ENCODE results near the gene CCNDBP1. TPM values are rescaled to one million over a fixed set of nuclear protein-coding genes. Genes with fewer than 3 reads are reported as not detected.

CCNDBP1 gene
- total and polyA plus RNA-seq, 3 donors from 2014 or later: 60.5 to 83.6 (median 63.7) TPM

DNA sequence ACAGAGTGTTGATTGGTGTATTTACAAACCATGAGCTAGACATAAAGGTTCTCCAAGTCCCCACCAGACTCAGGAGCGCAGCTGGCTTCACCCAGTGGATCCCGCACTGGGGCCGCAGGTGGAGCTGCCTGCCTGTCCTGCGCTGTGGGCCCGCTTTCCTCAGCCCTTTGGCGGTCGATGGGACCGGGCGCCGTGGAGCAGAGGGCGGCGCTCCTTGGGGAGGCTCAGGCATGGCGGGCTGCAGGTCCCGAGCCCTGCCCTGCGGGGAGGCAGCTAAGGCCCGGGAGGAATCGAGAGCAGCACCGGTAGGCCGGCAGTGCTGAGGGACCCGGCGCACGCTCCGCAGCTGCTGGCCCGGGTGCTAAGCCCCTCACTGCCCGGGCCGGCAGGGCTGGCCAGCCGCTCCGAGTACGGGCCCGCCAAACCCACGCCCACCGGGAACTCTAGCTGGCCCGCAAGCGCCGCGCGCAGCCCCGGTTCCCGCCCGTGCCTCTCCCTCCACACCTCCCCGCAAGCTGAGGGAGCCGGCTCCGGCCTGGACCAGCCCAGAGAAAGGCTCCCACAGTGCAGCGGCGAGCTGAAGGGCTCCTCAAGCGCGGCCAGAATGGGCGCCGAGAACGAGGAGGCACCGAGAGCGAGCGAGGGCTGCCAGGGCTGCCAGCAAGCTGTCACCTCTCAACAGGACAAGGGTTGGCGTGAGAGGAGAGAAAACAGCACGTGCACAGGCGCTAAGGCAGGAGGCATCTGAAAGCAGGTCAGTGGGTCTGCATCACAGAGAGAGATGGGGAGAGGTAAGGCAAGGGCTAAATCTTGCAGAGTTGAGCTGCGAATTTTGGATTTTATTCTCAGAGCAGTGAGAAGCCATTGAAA lies 41.5 kb downstream of the CCNDBP1 start:
- Histone ChIP-seq H3K36me3 (ENCODE audit: low read depth, missing control alignments) (no peaks in the 10 kb centered on the region), H3K27me3 (no peaks in the 10 kb centered on the region), H3K9me3 (no peaks in the 10 kb centered on the region), H3K4me3 (peak overlapping the region; percentile 40 to 50), H3K27ac (no peak overlapping the region), H3K4me1 (peaks cover 5% of the 10 kb centered on the region)
- no peak for DNase-seq
- WGBS, 2 donors: 68 to 82% methylated on average over 29 to 52 of the region's 57 CpGs
- TF ChIP-seq CTCF (IDR thresholded peaks at IDR 0.05) (no peak), POLR2A (IDR thresholded peaks at IDR 0.05) (no peak)
- intact Hi-C loops (cut with DNase I; ENCODE audit: low total_unique reads): no loop called here

- intact Hi-C loops (cut with DNase I; ENCODE audit: low total_unique reads): no loop called here
- peaks cover 5% of the 10 kb centered on the region for H3K4me1 ChIP-seq
- TF ChIP-seq POLR2A (IDR thresholded peaks at IDR 0.05): no peak
- no peak for TF ChIP-seq CTCF (IDR thresholded peaks at IDR 0.05)
- H3K9me3 ChIP-seq: no peaks in the 10 kb centered on the region
- H3K4me3 ChIP-seq: no peak overlapping the region
- peak; percentile 65 for DNase-seq
- 52 to 70% methylated on average over 5 of the region's 5 CpGs for WGBS, 2 donors
- H3K27ac ChIP-seq: peak overlapping the region in 1 of 2 donors; percentile 5
- no peaks in the 10 kb centered on the region for H3K36me3 ChIP-seq (ENCODE audit: low read depth, missing control alignments)
- no peaks in the 10 kb centered on the region for H3K27me3 ChIP-seq
Measured at GRCh38 chr15:43229977-43230376, 44.8 kb downstream of the CCNDBP1 start.

DNA sequence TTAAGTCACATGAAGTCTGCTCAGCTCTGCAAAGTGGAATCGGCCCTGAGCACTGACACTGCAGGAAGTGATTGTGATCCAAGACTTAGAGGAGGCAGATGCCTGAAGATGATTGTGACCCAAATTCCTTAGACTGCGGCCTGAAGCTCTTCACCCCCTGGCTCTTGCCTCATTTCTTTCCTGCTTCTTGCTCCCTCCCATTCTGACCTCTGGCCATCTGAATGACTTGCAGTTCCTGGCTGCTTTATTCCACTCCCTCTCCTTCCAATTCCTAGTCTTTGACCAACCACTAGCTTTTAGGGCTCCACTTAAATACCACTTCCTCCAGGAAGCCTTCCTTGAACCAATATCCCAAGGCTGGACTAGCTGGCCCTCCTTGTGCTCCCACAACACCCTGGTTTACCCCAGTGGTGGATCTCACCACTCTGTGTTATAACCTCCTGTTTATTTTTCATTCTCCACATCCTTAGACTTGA lies 45.5 kb downstream of the CCNDBP1 start:
- Histone ChIP-seq H3K4me1 (peaks cover 5% of the 10 kb centered on the region), H3K27ac (peak overlapping the region in 1 of 2 donors; percentile 45), H3K27me3 (no peaks in the 10 kb centered on the region), H3K4me3 (no peak overlapping the region), H3K36me3 (ENCODE audit: low read depth, missing control alignments) (no peaks in the 10 kb centered on the region), H3K9me3 (no peaks in the 10 kb centered on the region)
- TF ChIP-seq POLR2A (IDR thresholded peaks at IDR 0.05) (no peak), CTCF (IDR thresholded peaks at IDR 0.05) (no peak)
- DNase-seq: peak; percentile 26
- intact Hi-C loops (cut with DNase I; ENCODE audit: low total_unique reads): no loop called here
- 33 to 44% methylated on average over 2 of the region's 2 CpGs for WGBS, 2 donors

GRCh38 chr15:43232289-43232874 lies 47.2 kb downstream of the CCNDBP1 start:
- intact Hi-C loops (cut with DNase I; ENCODE audit: low total_unique reads): no loop called here

More at GRCh38 chr15:43232289-43232874, 47.2 kb downstream of the CCNDBP1 start:
- TF ChIP-seq CTCF (IDR thresholded peaks at IDR 0.05) (no peak), POLR2A (IDR thresholded peaks at IDR 0.05) (no peak)
- no peak overlapping the region for H3K27ac ChIP-seq
- H3K4me3 ChIP-seq: no peak overlapping the region
- H3K36me3 ChIP-seq (ENCODE audit: low read depth, missing control alignments): no peaks in the 10 kb centered on the region
- H3K9me3 ChIP-seq: no peaks in the 10 kb centered on the region
- H3K27me3 ChIP-seq: no peaks in the 10 kb centered on the region
- H3K4me1 ChIP-seq: peaks cover 5% of the 10 kb centered on the region
- DNase-seq: no peak
- 91 to 92% methylated on average over 3 of the region's 3 CpGs for WGBS, 2 donors

Measured in testis (tissue), 3 donors.